Adrenal gland (tissue), 12 donors: ENCODE results near the gene ACVR1C. TPM values are rescaled to one million over a fixed set of nuclear protein-coding genes. Genes with fewer than 3 reads are reported as not detected.

ENCODE experiments used
- DNase-seq, 7 donors: peaks; one replicate each; pipeline ENCODE4 v3.0.0-alpha.2; 2019 to 2020
- H3K27ac ChIP-seq, 5 donors: fragments of 200-600 bp; sonication (generic) in 4 of 5; 1 replicate in 3 of 5; 2 replicates in 2 of 5; pipeline versions ENCODE4 v1.5.1 to v1.8.0; 2016 to 2020; ENCODE audit warnings: mild to moderate bottlenecking in 1 of 5
- H3K27me3 ChIP-seq: fragments of 200-600 bp; 2 replicates; pipeline ENCODE4 v1.8.0; 2021
- H3K36me3 ChIP-seq, 2 donors: fragments of 200-600 bp; replicated peaks in 1 of 2; 1 replicate in 1 of 2; 2 replicates in 1 of 2; pipeline versions ENCODE4 v1.5.1 to v1.8.0; 2018 to 2022
- H3K4me1 ChIP-seq, 2 donors: fragments of 200-600 bp; replicated peaks in 1 of 2; 1 replicate in 1 of 2; 2 replicates in 1 of 2; pipeline versions ENCODE4 v1.5.1 to v1.8.0; 2018 to 2021
- H3K4me3 ChIP-seq, 4 donors: fragments of 200-600 bp; sonication (generic) in 3 of 4; one replicate each; pipeline ENCODE4 v1.5.1; 2016 to 2018
- H3K9me3 ChIP-seq, 3 donors: fragments of 200-600 bp; sonication (generic) in 1 of 3; replicated peaks in 1 of 3; 1 replicate in 2 of 3; 2 replicates in 1 of 3; pipeline versions ENCODE4 v1.5.1 to v1.8.0; 2016 to 2021
- CTCF ChIP-seq, 6 experiments: fragments of 450-650 bp in 4 of 6; fragments of 200-600 bp in 2 of 6; sonication (generic) in 1 of 6; IDR thresholded peaks; 1 replicate in 5 of 6; 2 replicates in 1 of 6; pipeline versions ENCODE4 v1.5.1 to v1.8.0; 2016 to 2021; ENCODE audit warnings: antibody characterized with exemption in 6 of 6, mild to moderate bottlenecking in 2 of 6, moderate library complexity in 1 of 6
- POLR2A ChIP-seq, 2 donors: fragments of 450-650 bp; IDR thresholded peaks; one replicate each; pipeline ENCODE4 v1.6.1; 2017; ENCODE audit warnings: antibody characterized with exemption in 2 of 2, mild to moderate bottlenecking in 2 of 2, moderate library complexity in 1 of 2
- WGBS, 4 donors: extraction: QIAGEN DNeasy Blood & Tissue Kit in 2 of 4; methylation state at CpG; one replicate each; pipeline versions ENCODE4 v1.1.5 to v1.1.7; 2013 to 2017; 5-methylcytosine and 5-hydroxymethylcytosine counted together
- intact Hi-C, 2 donors: fragments of 100-400 bp; cut with DNase I; formaldehyde crosslinking; loops; one replicate each; pipeline versions ENCODE4 v1.14.1 to v1.15.0; 2022 to 2023
- polyA plus RNA-seq, 3 donors: library from polyadenylated mRNA; stranded (reverse); fragments of 200-250 nt in 2 of 3; fragments of 350-450 nt in 1 of 3; fragmentation: Illumina TruSeq in 1 of 3; extraction: RNeasy Lipid Tissue Mini Kit (QIAGEN cat#74804) in 1 of 3; gene quantifications; one replicate each; pipeline ENCODE4 v1.2.3, GENCODE V29; 2013 to 2014
- total RNA-seq, 9 donors: library from RNA; depleted of rRNA in 4 of 9; stranded (reverse); fragments of >200 nt in 4 of 9; fragments of 120-200 nt in 1 of 9; fragmentation: NEBNext Ultra II Directional in 1 of 9; extraction: Animal tissue kit (Norgen Biotek cat#: 25700) in 1 of 9; gene quantifications; one replicate each; pipeline versions ENCODE4 v1.1.0 to v1.2.4, GENCODE V29; 2013 to 2023
- donor health status: healthy with polysubstance abuse.
- donor health status: Bipolar disorder and iron deficiency.
- donor health status: DM: yes; HTN: yes; CAD: no.
- donor health status: DM: no; HTN: no; CAD: no.
- donor health status: DM: no; HTN: no; CAD: no.
- donor health status: DM: yes; HTN: yes; CAD: no.

Gene ACVR1C
- total and polyA plus RNA-seq, 12 donors, result 0.18 to 4.8 (median 1.0) TPM; not detected in 2

GRCh38 chr2:157611726-157612125 lies 16.9 kb downstream of the ACVR1C start:
- intact Hi-C loops, result no loop called here
- Histone ChIP-seq H3K27ac (no peak overlapping the region), H3K4me1 (no peaks in the 10 kb centered on the region), H3K9me3 (no peaks in the 10 kb centered on the region), H3K4me3 (no peak overlapping the region), H3K36me3 (no peaks in the 10 kb centered on the region), H3K27me3 (no peaks in the 10 kb centered on the region)
- TF ChIP-seq POLR2A (IDR thresholded peaks at IDR 0.05), result no peak
- no peak for TF ChIP-seq CTCF (IDR thresholded peaks at IDR 0.05)
- no peak for DNase-seq

- TF ChIP-seq POLR2A (IDR thresholded peaks at IDR 0.05), result no peak
- no peak for TF ChIP-seq CTCF (IDR thresholded peaks at IDR 0.05)
- Histone ChIP-seq H3K36me3 (no peaks in the 10 kb centered on the region), H3K9me3 (no peaks in the 10 kb centered on the region), H3K4me3 (no peak overlapping the region), H3K27me3 (no peaks in the 10 kb centered on the region), H3K27ac (no peak overlapping the region), H3K4me1 (no peaks in the 10 kb centered on the region)
- WGBS, 4 donors, result 83 to 96% (median 93%) methylated on average over 3 to 4 of the region's 4 CpGs
- DNase-seq, result no peak
- intact Hi-C loops, result no loop called here
These were observed 17.6 kb downstream of the ACVR1C start for GRCh38 chr2:157611110-157611509.

- Histone ChIP-seq H3K36me3 (no peaks in the 10 kb centered on the region), H3K4me1 (no peaks in the 10 kb centered on the region), H3K27ac (no peak overlapping the region), H3K9me3 (no peaks in the 10 kb centered on the region), H3K4me3 (no peak overlapping the region), H3K27me3 (no peaks in the 10 kb centered on the region)
- TF ChIP-seq CTCF (IDR thresholded peaks at IDR 0.05) (no peak), POLR2A (IDR thresholded peaks at IDR 0.05) (no peak)
- DNase-seq, result no peak
- intact Hi-C loops, result no loop called here
These were observed 22.1 kb downstream of the ACVR1C start for GRCh38 chr2:157606534-157606933.

GRCh38 chr2:157603198-157603597 lies 25.5 kb downstream of the ACVR1C start:
- Histone ChIP-seq H3K36me3 (no peaks in the 10 kb centered on the region), H3K9me3 (no peaks in the 10 kb centered on the region), H3K4me1 (no peaks in the 10 kb centered on the region), H3K4me3 (no peak overlapping the region), H3K27me3 (no peaks in the 10 kb centered on the region), H3K27ac (no peak overlapping the region)
- TF ChIP-seq POLR2A (IDR thresholded peaks at IDR 0.05) (no peak), CTCF (IDR thresholded peaks at IDR 0.05) (no peak)
- DNase-seq, result no peak
- 86 to 94% (median 92%) methylated on average over 1 of the region's 1 CpG for WGBS, 4 donors
- intact Hi-C loops, result no loop called here
